MM.1S (cell line): Measurements from ENCODE around the gene AANAT.

ENCODE experiments used
- DNase-seq: peaks from one replicate; pipeline ENCODE4 v3.0.0-alpha.2; 2015
- H2AFZ ChIP-seq: fragments of 300-600 bp; sonication (generic); 2 replicates; pipeline ENCODE4 v1.6.0; 2016; ENCODE audit warnings: antibody characterized with exemption, low read length
- H3F3A ChIP-seq: fragments of 300-600 bp; sonication (generic); 2 replicates; pipeline ENCODE4 v1.6.1; 2016; ENCODE audit warnings: mild to moderate bottlenecking, antibody characterized with exemption, low read length, moderate library complexity, mixed read lengths; ENCODE audit not compliant: insufficient read depth
- H3K27ac ChIP-seq: fragments of 300-600 bp; sonication (generic); 2 replicates; pipeline ENCODE4 v1.5.1; 2016; ENCODE audit warnings: mild to moderate bottlenecking, low read length
- H3K27me3 ChIP-seq: fragments of 300-600 bp; sonication (generic); replicated peaks from 2 replicates; pipeline ENCODE4 v1.6.0; 2016; ENCODE audit warnings: low read length; ENCODE audit not compliant: insufficient read depth
- H3K36me3 ChIP-seq: fragments of 300-600 bp; sonication (generic); replicated peaks from 2 replicates; pipeline ENCODE4 v1.6.1; 2016; ENCODE audit warnings: mild to moderate bottlenecking, low read length, mixed read lengths; ENCODE audit not compliant: insufficient read depth
- H3K4me1 ChIP-seq: fragments of 300-600 bp; sonication (generic); 2 replicates; pipeline ENCODE4 v1.6.1; 2016; ENCODE audit warnings: low read length, mixed read lengths
- H3K4me2 ChIP-seq: fragments of 300-600 bp; sonication (generic); 2 replicates; pipeline ENCODE4 v1.6.0; 2016; ENCODE audit warnings: low read depth, low read length
- H3K4me3 ChIP-seq: fragments of 300-600 bp; sonication (generic); 2 replicates; pipeline ENCODE4 v1.5.1; 2016; ENCODE audit warnings: low read length, mixed read lengths
- H3K79me2 ChIP-seq: fragments of 300-600 bp; sonication (generic); 2 replicates; pipeline ENCODE4 v1.6.1; 2016; ENCODE audit warnings: mixed run types, low read length, mixed read lengths
- H3K9ac ChIP-seq: fragments of 300-600 bp; sonication (generic); 2 replicates; pipeline ENCODE4 v1.6.1; 2016; ENCODE audit warnings: low read length, mixed read lengths
- H3K9me2 ChIP-seq: fragments of 300-600 bp; sonication (generic); replicated peaks from 2 replicates; pipeline ENCODE4 v1.6.1; 2016; ENCODE audit warnings: mild to moderate bottlenecking, low read length, mixed read lengths; ENCODE audit not compliant: insufficient read depth
- H3K9me3 ChIP-seq: fragments of 300-600 bp; sonication (generic); replicated peaks from 2 replicates; pipeline ENCODE4 v1.6.1; 2016; ENCODE audit warnings: mild to moderate bottlenecking, low read length, mixed read lengths; ENCODE audit not compliant: insufficient read depth
- H4K20me1 ChIP-seq: fragments of 300-600 bp; sonication (generic); 2 replicates; pipeline ENCODE4 v1.6.1; 2016; ENCODE audit warnings: mild to moderate bottlenecking, low read length, moderate library complexity, mixed read lengths; ENCODE audit not compliant: insufficient read depth
- CTCF ChIP-seq: fragments of 300-600 bp; sonication (generic); IDR thresholded peaks from 2 replicates; pipeline ENCODE4 v1.5.1; 2016; ENCODE audit warnings: antibody characterized with exemption, low read length, mixed read lengths
- EZH2 ChIP-seq: fragments of 300-600 bp; sonication (generic); optimal IDR thresholded peaks from 2 replicates; pipeline ENCODE3; 2017; ENCODE audit warnings: low read depth, mild to moderate bottlenecking, antibody characterized with exemption, low read length, mixed read lengths
- EZH2phosphoT487 ChIP-seq: fragments of 300-600 bp; sonication (generic); IDR thresholded peaks from 2 replicates; pipeline ENCODE4 v1.6.1; 2018; ENCODE audit warnings: antibody characterized with exemption, low read length

The AANAT gene

GRCh38 chr17:76497979-76498875 is 30.8 kb downstream of the AANAT start:
- no peak for TF ChIP-seq CTCF
- TF ChIP-seq EZH2, result no peak
- no peak for TF ChIP-seq EZH2phosphoT487
- no peak overlapping the region for H3K4me3 ChIP-seq
- H3K9ac ChIP-seq, result peak overlapping the region; percentile 14; the same call in 1 of the 2 replicates
- peaks cover 69% of the 10 kb centered on the region for H3K79me2 ChIP-seq
- H3K4me2 ChIP-seq, result no peak overlapping the region; the same call in 1 of the 2 replicates
- no peaks in the 10 kb centered on the region for H3K9me3 ChIP-seq
- no peaks in the 10 kb centered on the region for H3K9me2 ChIP-seq
- no peaks in the 10 kb centered on the region for H4K20me1 ChIP-seq
- peaks cover 58% of the 10 kb centered on the region for H3K4me1 ChIP-seq
- no peak for DNase-seq
- no peaks in the 10 kb centered on the region for H3K27me3 ChIP-seq
- peaks cover 10% of the 10 kb centered on the region for H3F3A ChIP-seq
- H3K36me3 ChIP-seq, result no peaks in the 10 kb centered on the region
- peak overlapping the region; percentile 20; the same call in 1 of the 2 replicates for H3K27ac ChIP-seq
- no peak overlapping the region for H2AFZ ChIP-seq

GRCh38 chr17:76498876-76499251 is 31.5 kb downstream of the AANAT start:
- Histone ChIP-seq H3K79me2 (peaks cover 69% of the 10 kb centered on the region), H3K9ac (peak overlapping the region; percentile 14; the same call in 1 of the 2 replicates)
- no peak for DNase-seq

GRCh38 chr17:76499267-76499667 is 31.9 kb downstream of the AANAT start:
- Histone ChIP-seq H3K79me2 (peaks cover 65% of the 10 kb centered on the region), H3K4me3 (peak overlapping the region; percentile 82), H3K4me1 (peaks cover 47% of the 10 kb centered on the region), H3K9me2 (no peaks in the 10 kb centered on the region), H3K36me3 (no peaks in the 10 kb centered on the region), H3F3A (no peaks in the 10 kb centered on the region), H4K20me1 (no peaks in the 10 kb centered on the region), H3K4me2 (peak overlapping the region; percentile 81), H3K27ac (peak overlapping the region; percentile 14; the same call in 1 of the 2 replicates), H3K9ac (peak overlapping the region; percentile 14; the same call in 1 of the 2 replicates), H3K9me3 (no peaks in the 10 kb centered on the region), H3K27me3 (no peaks in the 10 kb centered on the region), H2AFZ (no peak overlapping the region)
- TF ChIP-seq CTCF (no peak), EZH2phosphoT487 (no peak), EZH2 (no peak)
- DNase-seq, result no peak

More at GRCh38 chr17:76498876-76499251, 31.5 kb downstream of the AANAT start:
- peak overlapping the region; percentile 20; the same call in 1 of the 2 replicates for H3K27ac ChIP-seq
- H2AFZ ChIP-seq, result no peak overlapping the region
- H3K4me1 ChIP-seq, result peaks cover 51% of the 10 kb centered on the region
- no peaks in the 10 kb centered on the region for H4K20me1 ChIP-seq
- peak overlapping the region; percentile 81 for H3K4me2 ChIP-seq
- H3K9me2 ChIP-seq, result no peaks in the 10 kb centered on the region
- H3K27me3 ChIP-seq, result no peaks in the 10 kb centered on the region
- H3F3A ChIP-seq, result peaks cover 4% of the 10 kb centered on the region
- no peaks in the 10 kb centered on the region for H3K9me3 ChIP-seq
- TF ChIP-seq CTCF (no peak), EZH2phosphoT487 (no peak), EZH2 (no peak)
- no peaks in the 10 kb centered on the region for H3K36me3 ChIP-seq
- peak overlapping the region; percentile 82 for H3K4me3 ChIP-seq
